SIG-M5 treated with dmso at 0.1 percent for 504 hours (cell line): ENCODE data around the gene LRPPRC.
"Not testable (repeated sequence)": the region's sequence is repeated elsewhere in the genome, so short reads cannot be mapped to it uniquely, and the experiment has no call there.

Source experiments
- DNase-seq: peaks from one replicate; lab custom pipeline; 2025; ENCODE audit not compliant: unreplicated experiment; lab: John Stamatoyannopoulos, UW

Gene LRPPRC

DNA sequence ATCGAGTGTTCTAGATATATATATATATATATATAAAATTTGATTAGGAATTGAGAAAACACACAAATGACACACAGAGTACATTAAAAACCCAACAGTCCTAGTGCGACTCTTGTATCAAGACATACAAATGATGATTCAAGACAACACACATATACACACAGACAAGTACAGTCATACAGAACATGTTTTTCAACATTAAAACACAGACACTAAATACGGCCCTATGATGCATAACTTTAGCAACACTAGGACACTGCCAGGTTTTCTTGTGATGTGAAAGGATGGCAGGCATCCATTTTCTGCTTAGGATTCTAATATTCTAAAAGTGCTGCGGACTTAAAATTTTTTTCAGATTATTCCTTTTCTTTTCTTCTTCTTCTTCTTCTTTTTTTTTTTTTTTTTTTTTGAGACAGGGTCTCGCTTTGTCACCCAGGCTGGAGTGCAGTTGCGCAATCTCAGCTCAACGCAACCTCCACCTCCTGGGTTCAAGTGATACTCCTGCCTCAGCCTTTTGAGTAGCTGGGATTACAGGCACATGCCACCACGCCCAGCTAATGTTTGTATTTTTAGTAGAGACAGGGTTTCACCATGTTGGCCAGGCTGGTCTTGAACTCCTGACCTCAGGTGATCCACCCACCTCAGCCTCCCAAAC lies 84.5 kb downstream of the LRPPRC start:
- not testable (repeated sequence) for DNase-seq

DNA sequence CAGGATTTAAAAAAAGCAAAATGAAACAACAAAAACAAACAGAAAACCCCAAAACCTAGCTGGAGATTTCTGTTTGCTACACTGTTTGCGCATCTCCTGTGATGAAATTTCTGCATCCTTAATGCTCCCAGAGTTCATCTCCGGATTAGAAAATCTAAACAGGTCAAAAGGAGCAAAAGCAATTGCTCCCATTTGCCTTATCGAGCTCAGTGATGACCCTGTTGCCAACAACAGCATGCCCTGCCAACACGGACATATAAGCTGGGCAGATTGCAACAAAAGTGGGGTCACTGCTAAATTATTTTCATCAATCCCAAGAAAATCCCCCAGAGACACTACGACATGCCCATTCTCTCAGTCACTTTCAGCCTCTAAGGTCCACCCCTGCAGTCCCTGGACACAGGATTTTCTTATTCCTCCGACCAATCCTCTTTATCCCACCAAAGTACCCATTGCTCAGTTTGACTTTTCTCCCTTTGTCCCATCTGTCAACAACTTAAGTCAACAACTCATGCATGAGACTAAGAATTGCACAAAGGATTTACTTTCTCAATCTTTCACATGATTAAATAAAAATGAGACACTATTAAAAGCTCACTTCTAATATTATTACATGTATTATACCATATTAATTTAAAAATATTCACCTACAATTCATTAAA lies 89.2 kb downstream of the LRPPRC start:
- DNase-seq, result no peak

DNA sequence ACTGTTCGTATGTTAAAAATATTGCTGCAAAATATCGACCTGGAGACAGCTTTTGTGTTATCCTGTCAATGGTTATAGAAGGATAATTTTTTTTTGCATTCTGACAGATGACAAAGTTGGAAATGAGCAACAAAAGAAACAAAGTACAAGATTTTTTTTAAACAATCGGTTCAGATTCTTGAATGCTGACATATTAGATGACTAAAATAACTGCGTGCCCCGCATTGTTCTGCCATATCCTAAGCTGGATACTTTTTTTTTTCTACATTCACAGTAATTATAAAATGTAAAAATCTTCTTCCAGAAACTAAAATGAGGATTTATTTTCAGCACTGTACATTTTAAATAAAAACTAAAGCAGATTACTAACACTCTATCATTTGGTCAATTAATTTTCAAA lies 89.9 kb downstream of the LRPPRC start:
- DNase-seq, result no peak

DNA sequence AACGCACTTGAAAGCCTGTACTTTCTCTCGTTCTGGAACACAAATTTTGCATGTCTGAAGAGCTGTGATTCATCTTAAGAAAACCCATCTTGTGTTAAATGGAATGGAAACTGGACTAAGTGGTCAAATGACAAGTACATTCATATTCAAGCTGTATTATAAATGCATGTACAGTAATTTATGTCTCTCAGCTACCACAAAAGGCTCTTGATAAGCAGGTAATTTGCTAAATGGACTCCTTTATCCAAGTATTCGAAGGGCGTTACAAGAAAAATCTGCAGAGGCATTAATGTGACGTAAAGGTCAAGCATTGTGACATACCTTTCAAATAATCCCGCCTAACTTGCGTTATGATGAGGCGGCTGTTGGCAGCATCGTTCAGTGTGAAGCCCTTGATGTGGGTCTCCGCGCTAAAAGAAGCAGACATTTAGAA lies 90.4 kb downstream of the LRPPRC start:
- DNase-seq, result no peak

DNA sequence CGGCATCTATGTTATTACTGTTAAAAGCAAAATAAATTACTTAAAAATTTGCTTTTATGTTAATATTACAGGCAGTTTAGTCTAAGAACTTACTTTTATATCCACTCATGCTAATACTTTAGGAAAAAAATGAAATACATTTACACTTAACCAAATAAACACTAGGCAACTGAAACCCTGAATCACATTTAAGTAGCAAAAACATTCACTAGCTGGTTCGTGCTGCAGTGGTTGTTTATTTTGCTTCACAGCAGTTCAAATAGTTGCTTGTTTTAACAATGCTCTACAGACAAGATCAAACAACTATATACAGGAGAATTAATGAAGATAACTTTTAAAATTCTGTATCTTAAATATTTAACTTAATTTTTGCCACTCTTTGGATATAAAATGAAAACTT lies 96.2 kb downstream of the LRPPRC start:
- no peak for DNase-seq

DNA sequence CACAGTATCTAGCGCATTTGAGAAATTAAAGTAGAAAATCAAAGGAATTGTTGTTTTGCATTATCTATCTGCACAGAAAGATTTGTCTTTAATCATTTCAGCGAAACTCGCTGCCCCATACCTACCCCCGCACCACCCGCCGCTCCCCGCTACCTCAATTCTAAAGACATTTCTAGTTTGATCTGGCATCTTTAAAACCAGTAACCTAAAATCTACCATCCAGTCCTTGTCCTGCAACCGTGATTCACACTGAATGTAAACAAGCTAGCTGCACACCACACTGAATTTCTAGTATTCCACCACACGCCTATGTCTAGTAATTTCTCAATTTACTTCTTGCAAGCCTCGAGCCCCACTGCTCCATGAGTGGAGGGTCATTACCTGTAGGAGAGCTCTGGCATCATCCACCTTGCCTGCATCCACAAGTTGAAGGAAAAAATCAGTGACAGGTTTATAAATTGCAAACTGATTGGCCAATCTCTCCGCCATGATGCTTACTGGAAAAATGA lies 96.9 kb downstream of the LRPPRC start:
- DNase-seq, result no peak

DNA sequence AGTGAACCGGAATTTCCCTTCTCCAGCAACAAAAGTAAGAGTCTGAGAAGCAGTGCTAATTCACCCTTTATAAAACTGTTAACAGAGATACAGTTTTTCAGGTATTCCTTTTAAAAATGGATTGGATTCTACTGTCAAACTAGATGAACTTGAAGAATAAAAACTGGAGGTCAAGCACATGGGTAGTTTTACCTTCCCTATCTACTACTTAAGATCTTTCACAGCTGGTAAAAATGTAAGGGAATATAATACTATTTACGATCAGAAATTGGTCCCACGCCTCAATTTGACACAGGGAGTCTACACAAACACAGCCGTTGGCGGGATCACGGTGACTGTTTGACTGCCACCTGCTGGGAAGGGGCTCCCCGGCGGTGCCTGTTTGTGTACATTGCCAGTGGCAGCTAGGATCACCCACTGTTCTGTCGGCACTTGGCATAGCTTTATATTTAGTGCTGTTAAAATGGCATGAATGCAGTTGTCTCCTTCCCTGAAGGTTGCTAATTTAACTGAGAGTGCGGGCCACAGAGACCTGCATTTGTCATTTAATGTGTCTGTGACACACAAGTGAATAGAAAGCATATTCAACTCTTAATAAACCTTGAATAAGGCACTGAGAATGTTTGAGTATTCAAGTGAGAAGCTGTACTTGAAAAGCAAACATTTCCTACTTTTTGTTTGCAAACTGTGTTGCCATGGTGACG lies 97.5 kb downstream of the LRPPRC start:
- DNase-seq, result no peak

DNA sequence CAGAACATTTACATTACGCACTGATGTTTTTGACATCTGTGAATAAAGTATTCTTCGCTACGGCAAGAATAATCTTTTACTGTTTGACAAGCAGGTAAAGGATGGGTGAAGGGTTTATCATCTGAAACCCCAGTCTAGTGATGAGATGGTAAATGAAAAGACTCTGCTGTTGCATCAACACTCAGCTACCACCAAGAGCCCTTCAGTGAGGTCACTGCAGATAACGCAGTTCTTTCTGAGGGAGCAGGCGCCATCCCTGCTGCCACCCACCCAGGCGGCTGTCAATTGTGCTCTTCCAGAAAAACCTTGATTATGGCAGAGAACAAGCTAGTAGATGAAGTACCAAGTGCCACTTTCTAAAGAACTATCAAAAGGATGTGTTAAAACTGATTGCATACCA lies 98.3 kb downstream of the LRPPRC start:
- no peak for DNase-seq

DNA sequence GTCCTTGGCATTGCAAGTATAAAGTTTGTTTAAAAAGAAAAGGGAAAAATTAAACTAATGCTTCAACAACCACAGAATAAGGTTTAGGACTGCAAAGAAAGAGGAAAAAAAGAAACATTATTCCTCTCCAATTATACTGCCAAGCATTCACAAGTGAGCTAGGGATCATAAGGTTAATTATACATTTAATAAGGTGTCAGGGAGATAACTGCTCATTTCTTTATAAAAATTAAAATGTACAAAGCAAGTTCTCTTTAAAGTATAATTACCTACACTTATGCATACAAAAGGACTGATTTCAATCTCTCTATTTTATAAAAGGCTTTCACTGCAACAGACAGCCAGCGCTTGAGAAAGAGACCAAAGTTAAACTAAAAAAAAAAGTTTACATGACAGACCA lies 98.9 kb downstream of the LRPPRC start:
- no peak for DNase-seq

DNA sequence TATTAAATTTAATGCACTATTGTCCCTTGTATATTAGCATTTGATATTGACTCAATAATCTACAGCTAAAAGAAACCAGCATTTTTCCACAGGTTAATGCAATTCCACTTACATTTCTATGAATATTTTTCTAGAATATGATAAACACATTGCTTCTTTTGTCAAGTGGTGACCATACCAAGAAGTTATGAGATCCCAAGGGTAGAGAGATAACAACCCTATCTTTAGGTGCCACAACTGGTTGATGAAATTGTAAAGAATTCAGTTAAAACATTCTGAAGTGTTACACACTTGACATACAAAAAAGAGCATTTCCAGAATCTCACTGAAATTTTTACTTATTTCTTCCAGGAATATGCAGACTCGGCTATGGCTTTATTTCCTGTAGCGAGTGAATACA lies 101.0 kb downstream of the LRPPRC start:
- no peak for DNase-seq

DNA sequence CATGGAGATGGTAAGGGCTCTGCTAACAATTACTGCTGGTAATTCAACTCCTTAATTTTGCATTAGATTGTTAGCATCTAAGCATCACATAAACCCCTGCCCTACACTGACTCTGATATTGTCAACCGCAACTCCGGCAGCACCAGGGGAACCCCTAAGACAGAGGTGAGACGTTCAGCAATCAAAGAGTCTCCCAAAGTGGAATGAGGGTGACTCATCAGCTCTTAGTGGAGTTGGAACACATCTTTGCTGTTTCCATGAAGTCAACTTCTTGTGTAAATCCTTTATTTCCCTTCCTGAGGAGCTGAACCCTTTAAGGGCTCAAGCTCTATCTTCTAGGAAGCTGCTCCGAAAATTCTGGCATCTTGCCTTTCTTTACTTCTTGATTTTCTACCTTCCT lies 104.9 kb downstream of the LRPPRC start:
- DNase-seq, result no peak

DNA sequence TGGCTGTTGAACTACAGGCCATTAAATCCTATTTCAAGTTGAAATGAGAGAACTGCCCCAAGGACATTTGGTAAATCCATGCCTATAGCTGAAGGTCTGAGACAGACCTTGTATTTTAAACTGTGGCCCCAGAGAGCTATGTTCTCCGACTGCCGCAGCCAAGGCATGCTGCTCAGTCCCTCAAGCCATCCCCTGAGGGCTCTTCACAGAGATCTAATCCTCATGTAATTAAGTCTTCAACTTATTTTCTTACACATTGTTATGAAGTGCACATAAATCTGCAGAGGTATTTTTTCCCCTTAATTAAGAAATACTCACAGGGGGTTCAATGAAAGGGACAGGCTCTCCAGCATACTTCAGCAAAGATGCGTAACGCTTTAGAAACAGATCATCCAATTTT lies 106.4 kb downstream of the LRPPRC start:
- no peak for DNase-seq

DNA sequence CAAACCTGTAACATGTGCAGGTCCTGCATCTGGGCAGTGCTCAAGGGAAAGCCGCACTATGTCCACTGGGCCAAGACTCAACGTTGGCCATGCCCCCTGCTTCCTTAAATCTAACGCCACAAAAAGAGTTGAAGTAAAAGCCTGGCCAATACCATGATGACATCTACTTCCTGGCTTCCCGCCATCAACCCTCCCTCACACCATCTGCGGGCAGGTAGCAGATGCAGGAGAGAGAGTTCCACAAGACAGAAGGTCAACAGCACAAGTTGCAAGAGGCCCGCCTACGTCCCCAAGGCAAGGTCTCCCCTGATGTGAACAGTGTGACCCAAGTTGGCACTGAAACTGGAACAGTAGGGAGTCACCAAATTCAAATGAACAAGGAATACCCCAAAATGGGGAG lies 108.6 kb downstream of the LRPPRC start:
- DNase-seq, result no peak

DNA sequence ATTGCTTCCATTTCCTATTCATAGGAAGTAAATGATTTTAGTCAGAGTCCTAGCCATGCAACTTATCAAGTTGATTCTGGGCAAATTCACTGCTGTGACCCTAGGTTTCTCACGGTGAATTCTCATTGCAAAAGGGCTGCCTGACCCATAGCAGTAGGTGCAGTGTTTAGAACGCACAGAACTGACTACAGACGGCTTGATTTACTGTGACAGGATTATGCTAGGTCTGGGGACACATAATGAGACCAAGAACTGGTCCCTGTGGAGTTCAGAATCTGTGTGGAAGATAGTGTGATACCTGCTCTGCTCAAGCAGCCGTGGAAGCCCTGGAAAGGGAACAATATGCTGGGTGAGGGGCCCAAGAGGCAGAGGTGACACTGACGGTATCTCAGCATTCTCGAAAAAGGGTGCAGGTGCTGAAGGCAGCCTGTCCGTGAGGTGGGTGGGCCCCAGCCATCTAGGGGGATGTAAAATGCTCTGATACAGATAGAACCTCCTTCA lies 110.6 kb downstream of the LRPPRC start:
- DNase-seq, result no peak

DNA sequence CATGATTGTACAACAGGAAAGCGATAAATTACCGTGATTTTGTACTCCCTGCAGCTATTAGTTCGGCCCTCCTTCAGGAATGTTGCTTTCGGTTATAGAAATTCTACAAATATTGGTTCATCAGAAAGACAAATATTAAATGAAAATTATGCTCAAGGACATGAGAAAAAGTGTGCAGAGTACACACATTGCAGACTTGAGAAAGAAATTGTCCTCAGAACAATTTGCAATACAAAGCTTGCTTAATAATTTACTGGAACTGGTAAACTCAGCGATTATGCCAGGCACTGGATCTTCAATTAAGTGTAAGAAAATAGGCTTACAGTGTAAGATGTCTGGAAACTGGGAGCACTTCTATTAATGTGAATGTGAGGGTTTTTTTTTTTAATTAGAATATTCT lies 111.1 kb downstream of the LRPPRC start:
- no peak for DNase-seq

DNA sequence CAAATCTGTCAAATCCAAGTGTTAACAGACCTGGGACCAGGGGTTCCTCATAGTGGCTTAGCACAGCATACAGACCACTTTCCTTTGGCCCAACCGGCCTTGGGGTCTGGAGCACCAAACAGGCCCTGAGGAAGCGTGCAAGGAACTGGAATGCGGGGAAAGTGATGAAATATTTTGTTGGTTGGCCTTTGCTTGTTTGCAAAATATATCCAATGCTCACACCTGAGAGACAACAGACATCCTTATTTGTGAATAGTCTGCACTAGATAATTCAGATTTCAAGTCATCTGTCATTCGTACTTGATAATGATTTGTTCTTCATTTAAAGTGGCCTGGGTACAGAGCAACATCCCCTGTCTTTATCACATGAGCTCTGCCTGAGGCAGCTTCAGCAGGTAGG lies 113.5 kb downstream of the LRPPRC start:
- DNase-seq, result no peak

DNA sequence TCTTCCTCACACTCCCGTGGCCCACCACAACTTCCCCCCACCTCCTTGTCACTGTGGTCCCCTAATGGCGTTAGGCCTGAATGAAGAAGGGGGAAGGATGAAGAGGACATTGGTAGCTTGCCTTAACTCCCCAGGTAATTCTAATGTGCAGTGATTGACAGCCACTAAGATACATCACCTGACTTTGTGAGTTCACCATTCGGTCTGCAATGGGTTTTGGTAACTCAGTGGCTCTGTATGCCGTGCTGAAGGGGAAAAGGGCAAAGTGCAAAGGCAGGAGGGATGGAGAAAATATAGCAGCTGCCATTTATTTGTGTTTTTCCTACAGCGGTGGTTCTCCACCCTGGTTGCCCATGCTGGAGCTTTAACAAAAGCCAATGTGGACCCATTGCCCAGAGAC lies 114.8 kb downstream of the LRPPRC start:
- no peak for DNase-seq

DNA sequence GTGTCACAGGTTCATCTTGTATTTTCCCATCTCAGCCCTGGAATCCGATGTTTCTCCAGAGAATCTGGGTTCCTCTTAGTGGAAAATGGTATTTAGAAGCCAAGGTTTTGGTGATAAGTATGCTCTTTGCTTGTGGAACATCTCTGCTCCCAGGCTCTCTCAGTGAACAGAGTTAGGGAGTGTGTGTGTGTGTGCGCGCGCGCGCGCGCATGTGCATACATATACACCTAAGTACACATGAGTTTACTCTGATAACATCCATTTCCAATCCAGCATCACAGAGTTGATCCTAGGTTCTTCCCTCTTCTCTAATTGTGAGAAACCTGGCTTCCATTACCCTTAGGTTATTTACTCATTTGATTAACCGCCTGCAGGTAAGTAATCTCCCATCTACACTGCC lies 115.3 kb downstream of the LRPPRC start:
- DNase-seq, result no peak

DNA sequence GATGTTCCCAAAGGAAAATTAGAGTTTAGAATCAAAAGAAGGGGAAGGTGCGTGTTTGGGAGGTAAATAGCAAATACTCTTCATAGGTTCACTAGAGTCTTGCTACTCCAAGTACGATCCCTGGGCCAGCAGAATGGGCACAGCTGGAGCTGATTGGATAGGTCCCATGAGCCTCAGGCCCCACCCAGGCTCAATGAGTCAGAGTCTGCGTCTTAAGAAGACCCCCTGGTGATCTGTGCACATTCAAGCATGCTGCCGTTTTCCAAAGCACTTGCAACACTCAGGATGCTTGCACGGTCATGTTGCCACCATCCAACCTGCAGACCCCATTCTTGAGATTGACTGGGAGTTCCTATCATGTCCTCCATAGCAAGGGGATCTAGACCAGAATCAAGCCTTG lies 116.5 kb downstream of the LRPPRC start:
- DNase-seq, result peak; percentile 52

DNA sequence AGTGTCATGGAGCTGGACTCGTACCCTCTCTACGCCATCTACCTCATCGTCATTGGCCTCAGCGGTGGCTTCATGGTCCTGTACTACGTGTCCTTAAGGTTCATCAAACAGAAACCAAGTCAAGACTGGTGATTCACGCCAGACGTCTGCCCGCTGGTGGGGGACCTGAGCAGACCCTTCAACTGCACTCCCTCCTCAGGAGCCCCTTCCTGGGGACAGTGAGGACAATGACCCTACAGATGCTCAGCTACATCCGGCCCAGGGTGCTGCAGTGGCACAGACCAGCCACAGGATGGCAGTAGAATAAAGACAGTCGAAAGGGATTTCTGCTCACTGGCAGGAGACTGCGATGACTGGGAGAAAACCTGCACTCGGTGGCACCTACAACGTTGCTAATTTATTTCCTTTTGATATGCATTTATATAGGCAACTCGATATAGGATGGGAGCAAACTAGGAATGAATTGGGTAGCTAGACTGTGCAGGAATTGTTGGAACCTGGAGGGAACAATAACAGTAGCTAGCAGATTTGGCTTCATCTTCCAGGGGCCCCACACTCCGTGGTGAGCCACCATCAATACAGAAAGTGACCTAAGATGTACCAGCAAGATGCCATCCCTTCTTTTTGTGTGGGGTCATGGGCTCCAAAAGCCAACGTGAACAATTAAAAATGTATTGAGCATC lies 117.9 kb downstream of the LRPPRC start:
- DNase-seq, result peak; percentile 78

DNA sequence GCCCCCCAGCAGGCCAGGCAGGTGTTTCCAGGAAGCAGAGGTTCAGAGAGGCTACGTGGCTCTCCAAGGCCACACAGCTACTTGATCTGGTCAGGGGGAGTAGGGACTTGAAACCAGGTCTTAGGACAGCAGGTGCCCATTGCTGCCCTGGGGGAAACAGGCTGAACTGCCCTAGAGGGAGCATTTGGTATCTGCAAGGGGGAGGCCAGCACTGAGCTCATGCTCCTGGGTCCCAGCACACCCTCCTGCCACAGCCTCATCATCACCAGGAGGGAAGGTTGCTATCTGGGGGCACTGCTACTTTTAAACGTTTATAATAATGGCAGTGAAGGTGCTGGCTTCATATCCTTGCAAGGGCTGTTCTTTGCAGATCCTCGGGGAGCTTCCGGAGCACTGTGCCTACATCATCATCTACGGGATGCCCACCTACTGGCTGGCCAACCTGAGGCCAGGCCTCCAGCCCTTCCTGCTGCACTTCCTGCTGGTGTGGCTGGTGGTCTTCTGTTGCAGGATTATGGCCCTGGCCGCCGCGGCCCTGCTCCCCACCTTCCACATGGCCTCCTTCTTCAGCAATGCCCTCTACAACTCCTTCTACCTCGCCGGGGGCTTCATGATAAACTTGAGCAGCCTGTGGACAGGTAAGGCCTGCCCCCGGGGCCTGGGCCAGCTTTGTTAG lies 120.9 kb downstream of the LRPPRC start:
- DNase-seq, result no peak
